ENCODE measurements around the gene MAPKAPK3. TPM values are rescaled to one million over a fixed set of nuclear protein-coding genes. Genes with fewer than 3 reads are reported as not detected.
A peak's percentile ranks its signal among the peaks of the same experiment; 100 is the strongest.
"Not testable (repeated sequence)": the region's sequence is repeated elsewhere in the genome, so short reads cannot be mapped to it uniquely, and the experiment has no call there.

The MAPKAPK3 gene
- total RNA-seq, 2 experiments from 2014 or later, result 156 to 175 TPM

DNA sequence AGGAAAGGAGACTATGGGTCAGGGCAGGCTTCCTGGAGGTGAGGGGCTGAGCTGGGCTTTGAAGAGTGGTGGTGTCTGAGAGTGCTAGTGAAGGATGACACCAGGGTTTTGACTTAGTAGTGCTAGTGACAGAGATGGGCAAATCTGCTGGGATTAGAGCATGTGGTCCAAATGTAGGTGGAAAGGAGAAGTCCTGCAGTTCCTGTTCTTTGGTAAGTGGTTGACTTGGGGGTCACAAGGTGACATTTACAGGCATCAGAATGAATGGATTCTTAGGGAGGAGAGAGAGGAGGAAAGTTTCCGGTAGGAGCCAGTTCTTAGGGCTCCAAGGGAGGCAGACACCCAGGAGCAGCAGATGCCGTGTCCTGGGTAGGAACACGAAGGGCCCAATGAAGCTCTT is 57.0 kb downstream of the MAPKAPK3 start:
- no peak for ATAC-seq
- Mint-ChIP-seq H3K27ac (no peak overlapping the region), H3K4me1 (peaks cover 14% of the 10 kb centered on the region), H3K4me3 (peak overlapping the region; percentile 45), H3K27me3 (peaks cover 59% of the 10 kb centered on the region), H3K36me3 (no peaks in the 10 kb centered on the region), H3K9me3 (ENCODE audit: low read depth) (no peaks in the 10 kb centered on the region)
- DNase-seq, result no peak
- CTCF ChIA-PET, result interaction anchor here (1.2 to 1.6 kb wide), 4 partner anchors 21 to 101 kb away, joined by 3 to 5 read pairs (median 4); no protein-coding TSS in a partner anchor

- H3K27me3 Mint-ChIP-seq, result peaks cover 59% of the 10 kb centered on the region
- H3K9me3 Mint-ChIP-seq (ENCODE audit: low read depth), result no peaks in the 10 kb centered on the region
- peak within 1 kb of the TSS; percentile 47 for H3K27ac Mint-ChIP-seq
These were observed 57.6 kb downstream of the MAPKAPK3 start, which contains the start of gene DOCK3 for GRCh38 chr3:50674349-50675178. TSS of gene DOCK3 (plus strand) at chr3:50674927. CDS start at chr3:50675264, 337 bp downstream.

GRCh38 chr3:50675179-50676030 is 58.5 kb downstream of the MAPKAPK3 start:
- CTCF ChIA-PET, result interaction anchor here (0.7 to 2.4 kb wide), 12 partner anchors 9 to 703 kb away, joined by 3 to 8 read pairs (median 4); no protein-coding TSS in a partner anchor
- H3K36me3 Mint-ChIP-seq, result no peaks in the 10 kb centered on the region
- peak; percentile 54 for ATAC-seq
- peak; percentile 65 for DNase-seq
- H3K4me3 Mint-ChIP-seq, result peak overlapping the region; percentile 71
- H3K9me3 Mint-ChIP-seq (ENCODE audit: low read depth), result no peaks in the 10 kb centered on the region
- peak overlapping the region; percentile 47 for H3K27ac Mint-ChIP-seq
- peaks cover 14% of the 10 kb centered on the region for H3K4me1 Mint-ChIP-seq
- H3K27me3 Mint-ChIP-seq, result peaks cover 57% of the 10 kb centered on the region

More at GRCh38 chr3:50674349-50675178, 57.6 kb downstream of the MAPKAPK3 start, which contains the start of gene DOCK3:
- DNase-seq (peak; percentile 64), ATAC-seq (peak; percentile 92)
- Mint-ChIP-seq H3K36me3 (no peaks in the 10 kb centered on the region), H3K4me3 (peak within 1 kb of the TSS; percentile 71), H3K4me1 (peaks cover 14% of the 10 kb centered on the region)
- CTCF ChIA-PET, result interaction anchor here (0.9 to 2.3 kb wide), 8 partner anchors 8 to 426 kb away, joined by 3 to 7 read pairs (median 4); no protein-coding TSS in a partner anchor

- no peaks in the 10 kb centered on the region for H3K9me3 Mint-ChIP-seq (ENCODE audit: low read depth)
- no peak overlapping the region for H3K27ac Mint-ChIP-seq
- CTCF ChIA-PET, result interaction anchor here (0.7 to 2.4 kb wide), 8 partner anchors 9 to 703 kb away, joined by 3 to 8 read pairs (median 5); no protein-coding TSS in a partner anchor
- ATAC-seq (no peak), DNase-seq (no peak)
- no peaks in the 10 kb centered on the region for H3K36me3 Mint-ChIP-seq
- H3K27me3 Mint-ChIP-seq, result peaks cover 55% of the 10 kb centered on the region
- no peak overlapping the region for H3K4me3 Mint-ChIP-seq
- peaks cover 14% of the 10 kb centered on the region for H3K4me1 Mint-ChIP-seq
These were observed 59.2 kb downstream of the MAPKAPK3 start for GRCh38 chr3:50676031-50676705.

DNA sequence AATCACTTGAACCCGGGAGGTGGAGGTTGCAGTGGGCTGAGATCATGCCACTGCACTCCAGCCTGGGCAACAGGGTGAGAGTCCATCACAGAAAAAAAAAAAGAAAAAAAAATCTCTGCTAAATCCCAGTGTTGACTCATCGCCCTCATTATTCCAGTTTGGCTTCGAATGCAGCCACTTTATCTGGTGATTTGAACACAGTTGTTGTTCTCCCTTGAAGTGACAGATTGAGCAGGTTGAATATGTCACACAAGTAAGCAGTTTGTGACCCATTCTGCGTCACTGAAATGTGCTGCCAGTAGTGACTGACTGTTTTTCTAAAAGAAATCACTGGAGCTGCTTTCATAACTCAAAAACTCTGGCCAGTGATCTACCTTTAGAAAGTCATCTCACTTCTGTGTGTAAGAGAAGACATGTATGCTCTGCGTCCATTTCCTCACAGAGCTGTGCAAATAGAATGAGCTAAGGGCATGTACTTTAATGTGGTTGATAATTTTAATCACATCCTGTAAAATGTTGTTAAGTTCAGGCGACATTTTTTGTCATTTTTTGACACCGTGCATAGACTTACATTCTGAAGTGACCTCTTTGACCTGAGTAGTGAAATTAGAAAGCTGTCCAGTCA is 70.3 kb downstream of the MAPKAPK3 start:
- Mint-ChIP-seq H3K4me1 (no peaks in the 10 kb centered on the region), H3K9me3 (ENCODE audit: low read depth) (no peaks in the 10 kb centered on the region)
- no peak for ATAC-seq

DNA sequence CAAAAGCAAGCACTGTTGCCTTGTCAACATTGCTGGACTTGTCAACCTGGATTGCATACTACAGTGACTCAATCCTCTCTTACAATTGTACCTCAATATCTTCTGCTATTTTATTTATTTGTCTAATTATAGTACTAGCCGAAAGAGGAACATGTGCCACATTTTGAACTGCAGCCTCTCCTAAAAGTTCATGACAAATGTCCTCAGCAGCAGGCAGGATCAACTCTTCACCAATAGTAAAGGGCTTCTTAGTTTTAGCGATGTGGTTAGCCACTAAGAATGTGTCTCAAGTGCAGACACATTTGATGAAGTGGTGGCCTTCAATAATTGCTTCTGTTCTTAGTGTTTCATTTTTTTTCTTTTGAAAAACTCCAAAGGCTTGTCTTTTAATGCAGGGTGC is 71.0 kb downstream of the MAPKAPK3 start:
- H3K4me3 Mint-ChIP-seq, result no peak overlapping the region
- no peaks in the 10 kb centered on the region for H3K4me1 Mint-ChIP-seq
- ATAC-seq (no peak), DNase-seq (no peak)
- no peaks in the 10 kb centered on the region for H3K9me3 Mint-ChIP-seq (ENCODE audit: low read depth)
- peaks cover 6% of the 10 kb centered on the region for H3K27me3 Mint-ChIP-seq
- no peaks in the 10 kb centered on the region for H3K36me3 Mint-ChIP-seq
- CTCF ChIA-PET, result no interaction called here
- no peak overlapping the region for H3K27ac Mint-ChIP-seq

More for the DNA sequence above, 70.3 kb downstream of the MAPKAPK3 start:
- H3K27me3 Mint-ChIP-seq, result peaks cover 7% of the 10 kb centered on the region
- H3K27ac Mint-ChIP-seq, result no peak overlapping the region
- no peaks in the 10 kb centered on the region for H3K36me3 Mint-ChIP-seq
- no peak overlapping the region for H3K4me3 Mint-ChIP-seq
- CTCF ChIA-PET, result no interaction called here
- no peak for DNase-seq

- CTCF ChIA-PET; H3K27ac Mint-ChIP-seq; H3K4me1 Mint-ChIP-seq; H3K4me3 Mint-ChIP-seq; H3K27me3 Mint-ChIP-seq; H3K9me3 Mint-ChIP-seq (ENCODE audit: low read depth); DNase-seq; ATAC-seq; H3K36me3 Mint-ChIP-seq: not testable (repeated sequence)
These were observed 71.7 kb downstream of the MAPKAPK3 start for GRCh38 chr3:50688602-50689001.

GRCh38 chr3:50689558-50689957 is 72.6 kb downstream of the MAPKAPK3 start:
- Mint-ChIP-seq H3K4me3 (no peak overlapping the region), H3K36me3 (no peaks in the 10 kb centered on the region), H3K9me3 (ENCODE audit: low read depth) (no peaks in the 10 kb centered on the region), H3K27me3 (peaks cover 6% of the 10 kb centered on the region), H3K27ac (no peak overlapping the region), H3K4me1 (no peaks in the 10 kb centered on the region)
- DNase-seq, result no peak
- ATAC-seq, result no peak
- CTCF ChIA-PET, result no interaction called here

DNA sequence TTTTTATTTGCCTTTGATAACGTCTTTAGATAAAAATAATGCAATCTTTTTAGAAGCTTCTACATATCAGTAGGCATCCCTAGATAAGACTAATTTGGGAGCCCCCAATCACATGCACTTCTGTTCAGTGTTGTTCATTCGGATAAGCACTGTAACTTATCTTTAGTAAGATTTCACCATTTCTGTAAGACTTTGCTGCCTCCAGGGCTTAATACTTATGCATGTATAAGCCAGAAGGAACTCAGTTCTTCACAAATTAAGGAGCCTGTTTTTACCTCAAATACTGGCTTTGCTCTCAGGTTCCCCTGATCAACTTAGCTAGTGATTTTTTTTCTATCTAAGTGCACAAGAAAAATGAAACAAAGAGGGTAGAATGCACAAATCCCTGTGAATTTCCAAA is 78.1 kb downstream of the MAPKAPK3 start:
- no peak for ATAC-seq
- H3K9me3 Mint-ChIP-seq (ENCODE audit: low read depth), result peaks cover 7% of the 10 kb centered on the region
- CTCF ChIA-PET, result no interaction called here

GRCh38 chr3:50696276-50696675 is 79.3 kb downstream of the MAPKAPK3 start:
- H3K27me3 Mint-ChIP-seq, result peaks cover 1% of the 10 kb centered on the region
- peaks cover 5% of the 10 kb centered on the region for H3K36me3 Mint-ChIP-seq
- H3K4me3 Mint-ChIP-seq, result no peak overlapping the region
- no peaks in the 10 kb centered on the region for H3K4me1 Mint-ChIP-seq
- peaks cover 7% of the 10 kb centered on the region for H3K9me3 Mint-ChIP-seq (ENCODE audit: low read depth)
- ATAC-seq, result no peak
- no peak for DNase-seq
- no peak overlapping the region for H3K27ac Mint-ChIP-seq
- CTCF ChIA-PET, result no interaction called here

More for the DNA sequence above, 78.1 kb downstream of the MAPKAPK3 start:
- no peak overlapping the region for H3K4me3 Mint-ChIP-seq
- DNase-seq, result no peak
- peaks cover 5% of the 10 kb centered on the region for H3K36me3 Mint-ChIP-seq
- no peaks in the 10 kb centered on the region for H3K27me3 Mint-ChIP-seq
- H3K4me1 Mint-ChIP-seq, result no peaks in the 10 kb centered on the region
- no peak overlapping the region for H3K27ac Mint-ChIP-seq

GRCh38 chr3:50698269-50698668 is 81.3 kb downstream of the MAPKAPK3 start:
- H3K27ac Mint-ChIP-seq, result no peak overlapping the region
- H3K9me3 Mint-ChIP-seq (ENCODE audit: low read depth), result peaks cover 12% of the 10 kb centered on the region
- CTCF ChIA-PET, result no interaction called here
- DNase-seq, result no peak
- no peak overlapping the region for H3K4me3 Mint-ChIP-seq
- no peaks in the 10 kb centered on the region for H3K4me1 Mint-ChIP-seq
- H3K36me3 Mint-ChIP-seq, result peaks cover 5% of the 10 kb centered on the region
- ATAC-seq, result no peak
- H3K27me3 Mint-ChIP-seq, result peaks cover 10% of the 10 kb centered on the region
